Progenitor cell of endocrine pancreas (in vitro differentiated cells): ENCODE data around the gene ASIC3. TPM values are rescaled to one million over a fixed set of nuclear protein-coding genes. Genes with fewer than 3 reads are reported as not detected.
"Not testable (repeated sequence)": the region's sequence is repeated elsewhere in the genome, so short reads cannot be mapped to it uniquely, and the experiment has no call there.

Experiments
- DNase-seq: peaks from one replicate; pipeline ENCODE4 v3.0.0; 2021; ENCODE audit warnings: low spot score; ENCODE audit not compliant: unreplicated experiment
- H3K27ac Mint-ChIP-seq: 2 replicates; pipeline ENCODE4 v1.8.0; 2021; ENCODE audit warnings: mild to moderate bottlenecking, moderate library complexity, mixed read lengths
- H3K27me3 Mint-ChIP-seq: 2 replicates; pipeline ENCODE4 v1.8.0; 2021; ENCODE audit warnings: mixed read lengths
- H3K36me3 Mint-ChIP-seq: 2 replicates; pipeline ENCODE4 v1.8.0; 2022; ENCODE audit warnings: mixed read lengths; ENCODE audit not compliant: insufficient read depth
- H3K4me1 Mint-ChIP-seq: 2 replicates; pipeline ENCODE4 v1.8.0; 2021; ENCODE audit warnings: low read depth, mixed read lengths
- H3K4me3 Mint-ChIP-seq: 2 replicates; pipeline ENCODE4 v1.8.0; 2021; ENCODE audit warnings: low read depth, mild to moderate bottlenecking, moderate library complexity, mixed read lengths
- H3K9me3 Mint-ChIP-seq: 2 replicates; pipeline ENCODE4 v1.8.0; 2021; ENCODE audit warnings: low read depth, mixed read lengths
- total RNA-seq: library from RNA; stranded (reverse); gene quantifications from 2 replicates; pipeline ENCODE4 v1.2.1, GENCODE V29; 2021
- TF ChIP-seq, protein P1 (sequence below): fragments of 200-600 bp; sonication (generic); IDR thresholded peaks from one replicate; pipeline ENCODE4 v1.5.0; 2021; ENCODE audit warnings: antibody characterized with exemption, mild to moderate bottlenecking; ENCODE audit not compliant: unreplicated experiment

The ASIC3 gene
- total RNA-seq, 1 donor from 2014 or later = 5.1 TPM

DNA sequence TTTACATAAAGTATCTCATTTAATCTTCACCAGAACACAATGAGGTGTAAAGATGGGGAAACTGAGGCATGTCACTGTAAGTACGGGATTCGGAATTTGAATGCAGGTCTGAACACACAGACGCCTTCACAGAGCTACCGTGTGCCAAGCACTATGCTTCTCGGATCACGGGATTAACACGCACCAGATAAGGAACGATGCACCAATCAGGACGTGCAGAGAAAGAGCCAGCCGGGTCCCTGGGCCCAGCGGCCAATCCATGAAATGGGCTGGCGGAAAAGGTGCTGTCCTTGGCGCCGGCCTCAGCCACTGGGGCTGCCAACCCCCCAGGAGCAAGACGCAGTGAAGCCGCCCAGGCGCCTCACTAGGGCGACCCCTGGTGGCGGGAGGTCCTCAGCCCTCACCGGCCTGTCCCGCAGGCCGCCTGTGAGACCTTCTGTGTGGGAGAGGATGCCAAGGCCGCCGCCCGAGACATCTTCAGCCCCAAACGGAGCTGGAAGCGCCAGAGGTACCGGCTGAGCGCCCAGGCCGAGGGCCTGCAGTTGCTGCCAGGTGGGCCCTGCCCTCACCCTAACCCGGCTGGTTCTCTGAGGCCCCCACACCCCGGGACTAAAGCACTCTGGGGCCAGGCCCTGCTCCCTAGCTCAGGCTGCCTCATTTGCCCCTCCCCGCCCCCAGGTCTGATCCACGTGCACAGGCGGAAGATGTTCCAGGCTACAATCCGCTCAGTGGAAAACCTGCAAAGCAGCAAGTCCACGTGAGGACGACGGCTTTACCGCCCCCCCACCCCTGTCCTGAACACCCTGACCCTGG, 39.6 kb upstream of the ASIC3 start:
- peak overlapping the region; percentile 38 for H3K4me3 Mint-ChIP-seq
- TF ChIP-seq, protein P1, sequence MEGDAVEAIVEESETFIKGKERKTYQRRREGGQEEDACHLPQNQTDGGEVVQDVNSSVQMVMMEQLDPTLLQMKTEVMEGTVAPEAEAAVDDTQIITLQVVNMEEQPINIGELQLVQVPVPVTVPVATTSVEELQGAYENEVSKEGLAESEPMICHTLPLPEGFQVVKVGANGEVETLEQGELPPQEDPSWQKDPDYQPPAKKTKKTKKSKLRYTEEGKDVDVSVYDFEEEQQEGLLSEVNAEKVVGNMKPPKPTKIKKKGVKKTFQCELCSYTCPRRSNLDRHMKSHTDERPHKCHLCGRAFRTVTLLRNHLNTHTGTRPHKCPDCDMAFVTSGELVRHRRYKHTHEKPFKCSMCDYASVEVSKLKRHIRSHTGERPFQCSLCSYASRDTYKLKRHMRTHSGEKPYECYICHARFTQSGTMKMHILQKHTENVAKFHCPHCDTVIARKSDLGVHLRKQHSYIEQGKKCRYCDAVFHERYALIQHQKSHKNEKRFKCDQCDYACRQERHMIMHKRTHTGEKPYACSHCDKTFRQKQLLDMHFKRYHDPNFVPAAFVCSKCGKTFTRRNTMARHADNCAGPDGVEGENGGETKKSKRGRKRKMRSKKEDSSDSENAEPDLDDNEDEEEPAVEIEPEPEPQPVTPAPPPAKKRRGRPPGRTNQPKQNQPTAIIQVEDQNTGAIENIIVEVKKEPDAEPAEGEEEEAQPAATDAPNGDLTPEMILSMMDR = peak; percentile 73

DNA sequence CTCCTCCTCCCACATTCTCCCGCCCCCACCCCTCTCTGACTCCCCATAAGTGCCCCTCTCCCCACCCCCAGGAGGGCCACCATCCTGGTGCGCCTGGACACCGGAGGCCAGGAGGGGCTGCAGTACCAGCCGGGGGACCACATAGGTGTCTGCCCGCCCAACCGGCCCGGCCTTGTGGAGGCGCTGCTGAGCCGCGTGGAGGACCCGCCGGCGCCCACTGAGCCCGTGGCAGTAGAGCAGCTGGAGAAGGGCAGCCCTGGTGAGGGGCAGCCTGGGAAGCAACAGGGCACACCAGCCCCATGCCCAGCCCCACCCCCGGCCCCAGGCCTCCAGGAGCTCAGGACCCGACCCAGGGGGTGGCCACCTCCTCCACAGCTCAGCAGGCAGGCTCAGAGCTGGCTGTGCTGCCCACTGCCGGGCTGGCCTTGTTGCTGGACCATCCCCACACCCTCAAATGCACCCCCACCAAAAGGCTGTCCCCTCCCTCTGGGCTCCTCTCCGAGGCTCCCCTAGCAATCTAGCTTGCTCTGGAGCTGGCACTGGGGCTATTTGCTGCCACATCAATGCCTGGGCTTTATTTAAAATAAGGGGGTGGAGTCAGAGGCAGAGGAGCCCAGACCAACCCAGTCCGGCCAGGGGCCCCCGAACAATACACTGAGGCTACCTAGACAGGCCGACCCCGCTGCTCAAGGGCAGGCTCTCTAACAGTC, 38.8 kb upstream of the ASIC3 start:
- TF ChIP-seq, protein P1 = no peak
- H3K4me3 Mint-ChIP-seq = no peak overlapping the region
- H3K9me3 Mint-ChIP-seq = no peaks in the 10 kb centered on the region
- peaks cover 46% of the 10 kb centered on the region for H3K27me3 Mint-ChIP-seq
- DNase-seq = no peak
- no peak overlapping the region for H3K27ac Mint-ChIP-seq
- H3K36me3 Mint-ChIP-seq = no peaks in the 10 kb centered on the region
- peaks cover 3% of the 10 kb centered on the region for H3K4me1 Mint-ChIP-seq

More for the DNA sequence above, 39.6 kb upstream of the ASIC3 start:
- H3K27me3 Mint-ChIP-seq = peaks cover 41% of the 10 kb centered on the region
- DNase-seq = peak; percentile 45
- H3K4me1 Mint-ChIP-seq = peaks cover 2% of the 10 kb centered on the region
- H3K27ac Mint-ChIP-seq = no peak overlapping the region
- no peaks in the 10 kb centered on the region for H3K9me3 Mint-ChIP-seq
- no peaks in the 10 kb centered on the region for H3K36me3 Mint-ChIP-seq

DNA sequence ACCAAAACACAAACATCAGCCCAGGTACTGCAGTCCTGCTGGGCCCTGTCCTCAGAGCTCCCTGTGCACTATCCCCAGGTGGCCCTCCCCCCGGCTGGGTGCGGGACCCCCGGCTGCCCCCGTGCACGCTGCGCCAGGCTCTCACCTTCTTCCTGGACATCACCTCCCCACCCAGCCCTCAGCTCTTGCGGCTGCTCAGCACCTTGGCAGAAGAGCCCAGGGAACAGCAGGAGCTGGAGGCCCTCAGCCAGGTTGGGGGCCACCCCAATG, 38.4 kb upstream of the ASIC3 start:
- Mint-ChIP-seq H3K4me1 (peaks cover 3% of the 10 kb centered on the region), H3K4me3 (no peak overlapping the region), H3K27me3 (peaks cover 50% of the 10 kb centered on the region), H3K9me3 (no peaks in the 10 kb centered on the region), H3K36me3 (no peaks in the 10 kb centered on the region), H3K27ac (no peak overlapping the region)
- TF ChIP-seq, protein P1 = no peak
- no peak for DNase-seq

DNA sequence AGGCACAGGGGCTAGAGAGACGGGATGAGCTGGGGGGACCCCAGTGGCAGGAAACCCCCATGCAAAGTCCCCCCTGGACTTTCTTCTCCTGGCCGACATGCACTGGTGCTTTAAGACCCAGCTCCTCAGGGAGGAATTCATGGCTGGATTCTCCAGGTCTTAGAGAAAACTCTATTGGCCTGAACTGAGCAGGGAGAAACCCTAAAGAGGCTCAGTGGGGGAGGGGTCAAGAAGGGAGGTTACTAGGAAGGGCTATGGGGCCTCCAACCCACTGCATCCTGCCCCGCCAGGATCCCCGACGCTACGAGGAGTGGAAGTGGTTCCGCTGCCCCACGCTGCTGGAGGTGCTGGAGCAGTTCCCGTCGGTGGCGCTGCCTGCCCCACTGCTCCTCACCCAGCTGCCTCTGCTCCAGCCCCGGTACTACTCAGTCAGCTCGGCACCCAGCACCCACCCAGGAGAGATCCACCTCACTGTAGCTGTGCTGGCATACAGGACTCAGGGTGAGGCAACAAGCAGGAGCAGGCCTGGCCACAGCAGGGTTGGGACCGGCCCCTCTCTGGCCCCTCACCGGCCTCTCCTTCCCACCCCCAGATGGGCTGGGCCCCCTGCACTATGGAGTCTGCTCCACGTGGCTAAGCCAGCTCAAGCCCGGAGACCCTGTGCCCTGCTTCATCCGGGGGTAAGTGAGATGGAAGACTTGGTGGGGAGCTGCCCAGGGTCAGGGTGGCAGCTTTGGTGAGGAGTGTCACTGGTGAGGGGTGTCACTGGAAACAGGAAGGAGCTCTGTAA, 37.8 kb upstream of the ASIC3 start:
- peaks cover 3% of the 10 kb centered on the region for H3K4me1 Mint-ChIP-seq
- no peaks in the 10 kb centered on the region for H3K36me3 Mint-ChIP-seq
- H3K27ac Mint-ChIP-seq = no peak overlapping the region
- no peaks in the 10 kb centered on the region for H3K9me3 Mint-ChIP-seq
- H3K27me3 Mint-ChIP-seq = peaks cover 55% of the 10 kb centered on the region
- TF ChIP-seq, protein P1 = no peak
- no peak for DNase-seq
- no peak overlapping the region for H3K4me3 Mint-ChIP-seq

DNA sequence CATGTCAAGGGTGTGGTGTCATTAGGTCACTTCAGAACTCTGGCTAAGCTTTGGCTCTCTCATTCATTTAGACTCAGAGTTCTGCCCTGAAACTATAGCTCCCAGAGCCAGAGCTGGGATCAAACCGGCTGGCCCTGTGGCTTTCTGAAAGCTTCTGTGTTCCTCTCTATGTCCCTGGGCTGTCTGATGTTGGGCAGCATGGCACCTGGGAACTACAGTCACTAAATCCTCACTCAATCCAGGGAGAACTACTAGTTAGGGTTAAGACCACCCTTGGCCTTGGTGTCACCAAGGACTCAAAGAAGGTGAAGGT, 37.3 kb upstream of the ASIC3 start:
- TF ChIP-seq, protein P1 = no peak
- Mint-ChIP-seq H3K36me3 (no peaks in the 10 kb centered on the region), H3K27me3 (peaks cover 60% of the 10 kb centered on the region), H3K9me3 (no peaks in the 10 kb centered on the region), H3K4me3 (no peak overlapping the region), H3K4me1 (peaks cover 3% of the 10 kb centered on the region), H3K27ac (no peak overlapping the region)
- no peak for DNase-seq

DNA sequence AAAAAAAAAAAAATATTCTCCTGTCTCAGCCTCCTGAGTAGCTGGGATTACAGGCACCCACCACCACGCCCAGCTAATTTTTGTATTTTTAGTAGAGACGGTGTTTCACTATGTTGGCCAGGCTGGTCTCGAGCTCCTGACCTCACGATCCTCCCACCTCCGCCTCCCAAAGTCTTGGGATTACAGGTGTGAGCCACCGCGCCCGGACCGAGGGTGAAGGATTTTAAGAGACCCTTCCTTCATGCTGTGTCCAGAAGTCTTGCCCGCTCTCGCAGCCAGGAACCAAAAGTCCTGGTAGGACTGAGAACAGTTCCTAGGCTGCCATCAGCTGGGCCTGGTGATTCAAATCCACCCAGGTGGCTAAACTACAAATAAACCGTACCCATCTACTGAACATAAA, 36.7 kb upstream of the ASIC3 start:
- H3K27ac Mint-ChIP-seq, H3K36me3 Mint-ChIP-seq, DNase-seq, H3K4me1 Mint-ChIP-seq, H3K4me3 Mint-ChIP-seq, H3K9me3 Mint-ChIP-seq: not testable (repeated sequence)
- H3K27me3 Mint-ChIP-seq = peaks cover 66% of the 10 kb centered on the region
